HG03039 (cell line): ENCODE data around the gene SP7.

ENCODE experiments used
- ATAC-seq: cut with Tn5 transposase; IDR thresholded peaks from one replicate; pipeline ENCODE4 v1.9.1; 2021; ENCODE audit warnings: mild to moderate bottlenecking, moderate library complexity; ENCODE audit not compliant: unreplicated experiment

Gene SP7

DNA sequence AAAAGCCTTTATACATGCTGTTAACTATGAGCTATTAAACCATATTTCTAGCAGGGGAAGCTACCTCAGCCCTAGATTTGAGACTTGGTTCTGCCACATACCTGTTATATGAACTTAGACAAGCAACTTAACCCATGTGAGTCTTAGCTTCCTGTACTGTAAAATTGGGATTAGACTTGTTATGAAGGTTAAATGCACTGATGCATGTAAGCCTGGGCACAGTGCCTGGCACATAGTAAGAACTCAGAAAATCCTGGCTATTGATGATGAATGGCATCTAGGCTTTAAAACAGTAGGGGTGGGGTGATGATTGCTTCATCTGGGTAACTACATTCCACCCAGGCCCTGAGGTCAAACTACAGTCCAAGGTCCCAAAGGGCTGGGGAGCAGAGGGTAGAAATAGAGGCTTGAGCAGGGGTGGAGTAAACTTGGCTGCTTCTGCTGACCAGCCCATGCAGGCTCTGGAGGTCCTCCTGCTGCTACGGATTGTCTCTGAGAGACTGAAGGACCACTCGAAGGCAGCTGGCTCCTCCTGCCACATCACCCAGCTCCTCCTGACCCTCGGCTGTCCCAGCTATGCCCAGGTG, 56.8 kb downstream of the SP7 start:
- no peak for ATAC-seq

DNA sequence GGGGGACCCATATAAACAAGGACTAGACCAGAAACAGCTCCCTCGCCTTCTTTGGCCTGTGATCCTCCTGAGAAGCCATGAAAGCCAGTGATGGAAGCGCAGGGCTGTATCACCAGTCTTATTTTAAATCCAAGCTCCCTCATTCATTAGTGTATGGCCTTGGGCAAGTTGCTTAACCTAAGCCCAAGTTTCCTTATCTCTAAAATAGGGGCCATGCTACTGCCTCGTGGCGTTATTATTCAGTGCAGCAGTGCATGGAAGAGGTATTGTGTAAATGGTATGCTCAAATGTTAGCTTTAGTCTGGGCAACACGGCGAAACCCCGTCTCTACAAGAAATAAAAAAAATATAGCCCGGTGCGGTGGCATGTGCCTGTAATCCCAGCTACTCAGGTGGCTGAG, 58.2 kb downstream of the SP7 start:
- ATAC-seq: no peak
